ENCODE data around the gene NETO2. TPM values are rescaled to one million over a fixed set of nuclear protein-coding genes. Genes with fewer than 3 reads are reported as not detected.

Gene NETO2
- total and polyA plus RNA-seq, 2 donors (not counting 3 experiments of a cell fraction or from before 2014, with no cell fraction given) = 18.4 to 24.8 TPM

DNA sequence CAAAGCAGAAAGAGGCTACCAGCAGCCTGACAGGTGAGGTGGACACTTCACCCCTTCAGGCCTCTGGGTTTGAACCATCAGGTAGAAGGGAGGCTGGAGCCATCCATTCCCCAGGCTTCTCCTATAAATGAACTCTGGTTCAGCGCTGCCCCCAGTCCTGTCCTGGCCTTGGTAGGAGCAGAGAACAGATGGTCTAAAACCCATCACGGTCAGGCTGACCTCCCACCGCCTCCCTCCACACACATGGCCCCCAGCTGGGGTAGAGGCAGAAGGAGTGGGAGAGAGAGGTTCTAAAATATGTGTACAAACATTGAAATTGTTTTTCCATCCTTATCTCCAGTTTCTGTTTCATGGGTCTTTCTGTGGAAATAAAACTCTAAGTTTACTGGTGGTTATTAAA lies 110.6 kb downstream of the NETO2 start:
- Histone ChIP-seq H3K27me3 (ENCODE audit: control insufficient read depth in 2 of 2, insufficient read depth in 2 of 2, low read length in 2 of 2) (peaks cover 0 to 2% of the 10 kb centered on the region in 2 experiments), H2AFZ (ENCODE audit: low read depth, low read length) (no peak overlapping the region), H3K9me3 (replicated peaks; ENCODE audit: control insufficient read depth, insufficient read depth, low read length) (no peaks in the 10 kb centered on the region), H3K79me2 (ENCODE audit: control insufficient read depth, insufficient read depth, low read length) (no peaks in the 10 kb centered on the region), H3K9me1 (replicated peaks; ENCODE audit: control insufficient read depth, extremely low read depth, insufficient read depth, low read length) (no peaks in the 10 kb centered on the region), H3K36me3 (ENCODE audit: control insufficient read depth in 2 of 2, extremely low read depth in 1 of 2, insufficient read depth in 2 of 2, low read length in 2 of 2) (no peaks in the 10 kb centered on the region), H3K27ac (ENCODE audit: insufficient read depth, low read depth, low read length) (no peak overlapping the region), H3K4me2 (ENCODE audit: insufficient read depth, low read length) (no peak overlapping the region), H3K4me3 (replicated peaks in 1 of 3; ENCODE audit: insufficient read depth in 1 of 3, low read depth in 1 of 3, low read length in 3 of 3) (no peak overlapping the region), H3K9ac (replicated peaks; ENCODE audit: extremely low read depth, insufficient read depth, low read length) (no peak overlapping the region), H3K4me1 (ENCODE audit: control insufficient read depth, extremely low read depth, insufficient read depth, low read length) (no peaks in the 10 kb centered on the region), H4K20me1 (replicated peaks; ENCODE audit: control insufficient read depth, extremely low read depth, insufficient read depth, low read length) (no peaks in the 10 kb centered on the region)
- dilution Hi-C loops (cut with MboI; ENCODE audit: extremely low pct_ligation_motif_present, low sequenced_read_pairs) (no loop called here), intact Hi-C loops (cut with micrococcal nuclease) (no loop called here)
- DNase-seq (ENCODE audit: low read depth, low spot score) = no peak
- BruUV-seq (replicated peaks) = no TSS peak
- POLR2A ChIA-PET = no interaction called here
- CTCF ChIA-PET = interaction anchor here (2.6 kb wide), 1 partner anchor 1131 kb away, joined by 10 read pairs; no protein-coding TSS in a partner anchor
- FAIRE-seq = no peak
- TF ChIP-seq MYC (IDR thresholded peaks at IDR 0.05; ENCODE audit: low read depth, low read length) (no peak), JUN (IDR thresholded peaks at IDR 0.05; ENCODE audit: borderline replicate concordance, insufficient read depth, insufficient read length, low read depth) (no peak), POLR2A (IDR thresholded peaks at IDR 0.05; ENCODE audit: low read depth, low read length) (no peak), GATA2 (IDR thresholded peaks at IDR 0.05; ENCODE audit: insufficient read depth, insufficient read length, low read depth, low read length) (no peak), EZH2 (IDR thresholded peaks at IDR 0.05; ENCODE audit: borderline replicate concordance, low read depth, low read length, severe bottlenecking) (no peak), POLR2AphosphoS5 (IDR thresholded peaks at IDR 0.05; ENCODE audit: insufficient read depth, low read depth, low read length) (no peak), FOS (IDR thresholded peaks at IDR 0.05; ENCODE audit: borderline replicate concordance, insufficient read depth, low read length) (no peak)
- TF ChIP-seq, protein P1, sequence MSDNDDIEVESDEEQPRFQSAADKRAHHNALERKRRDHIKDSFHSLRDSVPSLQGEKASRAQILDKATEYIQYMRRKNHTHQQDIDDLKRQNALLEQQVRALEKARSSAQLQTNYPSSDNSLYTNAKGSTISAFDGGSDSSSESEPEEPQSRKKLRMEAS (IDR thresholded peaks at IDR 0.05; ENCODE audit: insufficient read depth, insufficient read length) = no peak
- TF ChIP-seq, protein P2, sequence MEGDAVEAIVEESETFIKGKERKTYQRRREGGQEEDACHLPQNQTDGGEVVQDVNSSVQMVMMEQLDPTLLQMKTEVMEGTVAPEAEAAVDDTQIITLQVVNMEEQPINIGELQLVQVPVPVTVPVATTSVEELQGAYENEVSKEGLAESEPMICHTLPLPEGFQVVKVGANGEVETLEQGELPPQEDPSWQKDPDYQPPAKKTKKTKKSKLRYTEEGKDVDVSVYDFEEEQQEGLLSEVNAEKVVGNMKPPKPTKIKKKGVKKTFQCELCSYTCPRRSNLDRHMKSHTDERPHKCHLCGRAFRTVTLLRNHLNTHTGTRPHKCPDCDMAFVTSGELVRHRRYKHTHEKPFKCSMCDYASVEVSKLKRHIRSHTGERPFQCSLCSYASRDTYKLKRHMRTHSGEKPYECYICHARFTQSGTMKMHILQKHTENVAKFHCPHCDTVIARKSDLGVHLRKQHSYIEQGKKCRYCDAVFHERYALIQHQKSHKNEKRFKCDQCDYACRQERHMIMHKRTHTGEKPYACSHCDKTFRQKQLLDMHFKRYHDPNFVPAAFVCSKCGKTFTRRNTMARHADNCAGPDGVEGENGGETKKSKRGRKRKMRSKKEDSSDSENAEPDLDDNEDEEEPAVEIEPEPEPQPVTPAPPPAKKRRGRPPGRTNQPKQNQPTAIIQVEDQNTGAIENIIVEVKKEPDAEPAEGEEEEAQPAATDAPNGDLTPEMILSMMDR (IDR thresholded peaks at IDR 0.05; ENCODE audit: extremely low read depth in 1 of 2, insufficient read depth in 1 of 2, low read depth in 1 of 2, low read length in 2 of 2) = no peak

Measured in endothelial cell of umbilical vein (primary cell).